Measurements from ENCODE around the gene TGFBR3.

Gene TGFBR3

DNA sequence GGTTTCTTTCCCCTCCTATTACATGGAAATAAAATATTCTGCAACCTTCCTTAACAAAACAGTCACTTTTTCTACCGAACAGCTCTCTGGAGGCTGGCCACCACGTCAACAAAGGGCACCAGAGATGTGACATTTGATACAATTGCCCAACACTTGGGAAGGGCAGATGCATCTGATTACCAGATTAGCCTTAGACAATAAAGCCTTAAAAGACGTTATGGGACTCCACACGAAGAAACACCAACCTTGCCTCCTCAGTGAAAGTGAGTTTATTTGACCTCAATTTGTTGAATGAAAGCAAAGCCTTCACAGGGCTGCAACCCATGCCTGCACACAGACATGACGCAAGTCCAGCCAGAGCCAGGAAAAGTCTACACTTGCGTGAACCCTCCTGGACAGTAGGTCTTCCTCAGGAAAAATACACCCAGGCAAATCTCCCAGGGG is 136.1 kb downstream of the TGFBR3 start (continued):
- TF ChIP-seq KLF8 (tag by site-specific recombination; IDR thresholded peaks at IDR 0.05) (no peak), PRDM4 (tag by site-specific recombination; IDR thresholded peaks at IDR 0.05) (no peak), ZIC2 (tag by site-specific recombination; IDR thresholded peaks at IDR 0.05) (no peak)

DNA sequence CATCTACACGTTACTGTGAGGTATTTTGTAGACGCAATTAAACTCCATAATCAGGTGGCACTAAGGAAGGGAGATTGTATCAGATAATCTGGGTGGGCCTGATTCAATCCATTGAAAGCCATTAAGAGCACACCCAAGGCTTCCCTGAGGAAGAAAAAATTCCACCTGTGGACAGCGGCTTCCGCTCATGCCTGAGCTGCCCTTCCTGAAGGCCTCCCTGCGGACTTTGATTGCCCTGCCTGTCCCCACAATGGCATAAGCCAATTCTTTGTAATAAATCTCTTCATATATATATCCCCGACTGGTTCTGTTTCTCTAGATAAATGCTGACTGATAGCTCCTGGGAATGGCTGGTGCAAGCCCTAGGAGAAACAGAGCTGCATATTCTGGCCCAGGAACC is 138.3 kb downstream of the TGFBR3 start:
- ChIA-PET POLR2A (no interaction called here), CTCF (no interaction called here)
- TF ChIP-seq ZNF121 (tag by site-specific recombination; IDR thresholded peaks at IDR 0.05): no peak
- Histone ChIP-seq H3K4me3 (ENCODE audit: low read depth, low read length) (no peak overlapping the region), H3K27ac (ENCODE audit: extremely low read depth, low read depth, low read length) (no peak overlapping the region), H3K36me3 (ENCODE audit: control insufficient read depth in 2 of 2, insufficient read depth in 1 of 2, low read length in 2 of 2) (peaks cover 0 to 3% of the 10 kb centered on the region in 2 experiments; a peak in 1 of 3 replicates), H3K4me1 (ENCODE audit: control insufficient read depth, insufficient read depth, low read length) (peaks cover 3% of the 10 kb centered on the region; the same call in 1 of the 2 replicates), H3K9me3 (ENCODE audit: control insufficient read depth, insufficient read depth, low read depth, low read length) (no peaks in the 10 kb centered on the region)

DNA sequence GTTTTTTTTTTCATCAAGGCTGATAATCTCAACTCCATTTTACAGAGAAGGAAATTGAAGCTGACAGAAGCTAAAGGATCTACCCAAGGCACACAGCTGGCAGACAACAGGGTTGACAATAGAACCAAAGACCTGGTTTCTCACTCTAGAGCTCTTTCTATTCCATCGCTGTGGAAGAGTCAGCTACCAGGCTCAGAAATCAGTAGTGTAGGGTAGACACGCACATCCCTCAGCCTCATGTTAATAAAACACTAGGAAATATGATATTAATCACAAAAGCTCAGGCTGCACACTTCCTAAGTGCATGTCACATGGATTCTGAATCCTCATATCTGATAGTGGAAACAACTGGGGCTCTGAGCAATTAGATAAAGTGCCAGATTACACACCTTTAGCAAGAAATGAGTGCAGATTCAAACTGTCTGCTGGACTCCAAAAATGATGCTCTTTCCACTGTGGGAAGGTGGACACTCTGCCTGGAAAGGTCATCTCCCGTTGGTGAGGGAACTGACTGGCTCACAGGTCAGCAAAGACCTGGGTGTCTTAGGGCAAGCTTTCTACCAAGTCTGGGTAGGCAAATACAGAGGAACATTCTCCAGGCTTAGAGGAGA is 139.1 kb downstream of the TGFBR3 start:
- ChIA-PET CTCF (no interaction called here), POLR2A (no interaction called here)
- H3K36me3 ChIP-seq (ENCODE audit: control insufficient read depth in 2 of 2, insufficient read depth in 1 of 2, low read length in 2 of 2): peaks cover 0 to 3% of the 10 kb centered on the region in 2 experiments; a peak in 1 of 3 replicates
- TF ChIP-seq KLF9 (tag by site-specific recombination; IDR thresholded peaks at IDR 0.05; ENCODE audit: low read depth): no peak
- no peak for TF ChIP-seq ZNF16 (tag by site-specific recombination; IDR thresholded peaks at IDR 0.05; ENCODE audit: low read depth)
- TF ChIP-seq ZEB2 (tag by site-specific recombination; IDR thresholded peaks at IDR 0.05): no peak
- no peak for TF ChIP-seq ZNF416 (tag by site-specific recombination; IDR thresholded peaks at IDR 0.05)
- TF ChIP-seq ZNF610 (tag by site-specific recombination; IDR thresholded peaks at IDR 0.05; ENCODE audit: borderline replicate concordance): peak; percentile 34; the same call in 1 of the 2 replicates
- no peak for TF ChIP-seq ZNF223 (tag by site-specific recombination; IDR thresholded peaks at IDR 0.05)
- TF ChIP-seq ZNF529 (tag by site-specific recombination; IDR thresholded peaks at IDR 0.05; ENCODE audit: insufficient replicate concordance): peak; percentile 14
- no peak for TF ChIP-seq ZNF830 (tag by site-specific recombination; IDR thresholded peaks at IDR 0.05; ENCODE audit: low read depth)
- no peak for TF ChIP-seq ZBTB44 (tag by site-specific recombination; IDR thresholded peaks at IDR 0.05)
- TF ChIP-seq TRIM28 (IDR thresholded peaks at IDR 0.05; ENCODE audit: borderline replicate concordance, low read length): peak; percentile 90; the same call in 1 of the 2 replicates
- TF ChIP-seq SP3 (tag by site-specific recombination; IDR thresholded peaks at IDR 0.05): no peak
- no peak for TF ChIP-seq ZNF211 (tag by site-specific recombination; IDR thresholded peaks at IDR 0.05; ENCODE audit: low read depth)
- peak; percentile 87 for TF ChIP-seq SETDB1 (IDR thresholded peaks at IDR 0.05; ENCODE audit: insufficient read length, low read length)
- TF ChIP-seq, protein P1, sequence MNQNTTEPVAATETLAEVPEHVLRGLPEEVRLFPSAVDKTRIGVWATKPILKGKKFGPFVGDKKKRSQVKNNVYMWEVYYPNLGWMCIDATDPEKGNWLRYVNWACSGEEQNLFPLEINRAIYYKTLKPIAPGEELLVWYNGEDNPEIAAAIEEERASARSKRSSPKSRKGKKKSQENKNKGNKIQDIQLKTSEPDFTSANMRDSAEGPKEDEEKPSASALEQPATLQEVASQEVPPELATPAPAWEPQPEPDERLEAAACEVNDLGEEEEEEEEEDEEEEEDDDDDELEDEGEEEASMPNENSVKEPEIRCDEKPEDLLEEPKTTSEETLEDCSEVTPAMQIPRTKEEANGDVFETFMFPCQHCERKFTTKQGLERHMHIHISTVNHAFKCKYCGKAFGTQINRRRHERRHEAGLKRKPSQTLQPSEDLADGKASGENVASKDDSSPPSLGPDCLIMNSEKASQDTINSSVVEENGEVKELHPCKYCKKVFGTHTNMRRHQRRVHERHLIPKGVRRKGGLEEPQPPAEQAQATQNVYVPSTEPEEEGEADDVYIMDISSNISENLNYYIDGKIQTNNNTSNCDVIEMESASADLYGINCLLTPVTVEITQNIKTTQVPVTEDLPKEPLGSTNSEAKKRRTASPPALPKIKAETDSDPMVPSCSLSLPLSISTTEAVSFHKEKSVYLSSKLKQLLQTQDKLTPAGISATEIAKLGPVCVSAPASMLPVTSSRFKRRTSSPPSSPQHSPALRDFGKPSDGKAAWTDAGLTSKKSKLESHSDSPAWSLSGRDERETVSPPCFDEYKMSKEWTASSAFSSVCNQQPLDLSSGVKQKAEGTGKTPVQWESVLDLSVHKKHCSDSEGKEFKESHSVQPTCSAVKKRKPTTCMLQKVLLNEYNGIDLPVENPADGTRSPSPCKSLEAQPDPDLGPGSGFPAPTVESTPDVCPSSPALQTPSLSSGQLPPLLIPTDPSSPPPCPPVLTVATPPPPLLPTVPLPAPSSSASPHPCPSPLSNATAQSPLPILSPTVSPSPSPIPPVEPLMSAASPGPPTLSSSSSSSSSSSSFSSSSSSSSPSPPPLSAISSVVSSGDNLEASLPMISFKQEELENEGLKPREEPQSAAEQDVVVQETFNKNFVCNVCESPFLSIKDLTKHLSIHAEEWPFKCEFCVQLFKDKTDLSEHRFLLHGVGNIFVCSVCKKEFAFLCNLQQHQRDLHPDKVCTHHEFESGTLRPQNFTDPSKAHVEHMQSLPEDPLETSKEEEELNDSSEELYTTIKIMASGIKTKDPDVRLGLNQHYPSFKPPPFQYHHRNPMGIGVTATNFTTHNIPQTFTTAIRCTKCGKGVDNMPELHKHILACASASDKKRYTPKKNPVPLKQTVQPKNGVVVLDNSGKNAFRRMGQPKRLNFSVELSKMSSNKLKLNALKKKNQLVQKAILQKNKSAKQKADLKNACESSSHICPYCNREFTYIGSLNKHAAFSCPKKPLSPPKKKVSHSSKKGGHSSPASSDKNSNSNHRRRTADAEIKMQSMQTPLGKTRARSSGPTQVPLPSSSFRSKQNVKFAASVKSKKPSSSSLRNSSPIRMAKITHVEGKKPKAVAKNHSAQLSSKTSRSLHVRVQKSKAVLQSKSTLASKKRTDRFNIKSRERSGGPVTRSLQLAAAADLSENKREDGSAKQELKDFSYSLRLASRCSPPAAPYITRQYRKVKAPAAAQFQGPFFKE (tag by site-specific recombination; IDR thresholded peaks at IDR 0.05; ENCODE audit: borderline replicate concordance): no peak
- TF ChIP-seq ZNF23 (tag by site-specific recombination; IDR thresholded peaks at IDR 0.05; ENCODE audit: borderline replicate concordance): no peak
- no peaks in the 10 kb centered on the region for H3K9me3 ChIP-seq (ENCODE audit: control insufficient read depth, insufficient read depth, low read depth, low read length)
- H3K4me1 ChIP-seq (ENCODE audit: control insufficient read depth, insufficient read depth, low read length): peaks cover 3% of the 10 kb centered on the region; the same call in 1 of the 2 replicates
- H3K4me3 ChIP-seq (ENCODE audit: low read depth, low read length): no peak overlapping the region
- no peak overlapping the region for H3K27ac ChIP-seq (ENCODE audit: extremely low read depth, low read depth, low read length)
